HG03439 (cell line): Measurements from ENCODE around the gene SLC9A8.

Experiments
- ATAC-seq: cut with Tn5 transposase; IDR thresholded peaks from one replicate; pipeline ENCODE4 v1.9.1; 2021; ENCODE audit warnings: mild to moderate bottlenecking, moderate library complexity; ENCODE audit not compliant: unreplicated experiment

Gene SLC9A8

GRCh38 chr20:49913399-49914047, 100.9 kb downstream of the SLC9A8 start:
- no peak for ATAC-seq

GRCh38 chr20:49914310-49915117, 101.9 kb downstream of the SLC9A8 start:
- ATAC-seq: no peak

DNA sequence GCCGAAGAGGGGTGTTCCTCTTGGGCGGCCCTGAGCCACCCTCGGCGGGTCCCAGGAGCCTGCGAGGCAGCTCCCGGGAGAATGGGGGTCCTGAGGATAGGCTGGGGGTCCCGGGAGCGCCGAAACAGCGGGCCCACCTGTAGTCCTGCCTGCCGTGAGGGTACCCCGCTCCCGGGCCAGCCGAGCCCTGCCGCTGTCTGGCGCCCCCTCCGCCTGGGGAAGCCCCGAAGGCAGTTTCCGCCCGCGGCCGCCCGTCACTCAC, 102.4 kb downstream of the SLC9A8 start:
- ATAC-seq: no peak

- ATAC-seq: peak; percentile 84
Observed at GRCh38 chr20:49915380-49916145, 102.9 kb downstream of the SLC9A8 start, which contains the start of gene SPATA2. TSS of gene SPATA2 (minus strand) at chr20:49915529. CDS start at chr20:49908490, 7,039 bp downstream.

DNA sequence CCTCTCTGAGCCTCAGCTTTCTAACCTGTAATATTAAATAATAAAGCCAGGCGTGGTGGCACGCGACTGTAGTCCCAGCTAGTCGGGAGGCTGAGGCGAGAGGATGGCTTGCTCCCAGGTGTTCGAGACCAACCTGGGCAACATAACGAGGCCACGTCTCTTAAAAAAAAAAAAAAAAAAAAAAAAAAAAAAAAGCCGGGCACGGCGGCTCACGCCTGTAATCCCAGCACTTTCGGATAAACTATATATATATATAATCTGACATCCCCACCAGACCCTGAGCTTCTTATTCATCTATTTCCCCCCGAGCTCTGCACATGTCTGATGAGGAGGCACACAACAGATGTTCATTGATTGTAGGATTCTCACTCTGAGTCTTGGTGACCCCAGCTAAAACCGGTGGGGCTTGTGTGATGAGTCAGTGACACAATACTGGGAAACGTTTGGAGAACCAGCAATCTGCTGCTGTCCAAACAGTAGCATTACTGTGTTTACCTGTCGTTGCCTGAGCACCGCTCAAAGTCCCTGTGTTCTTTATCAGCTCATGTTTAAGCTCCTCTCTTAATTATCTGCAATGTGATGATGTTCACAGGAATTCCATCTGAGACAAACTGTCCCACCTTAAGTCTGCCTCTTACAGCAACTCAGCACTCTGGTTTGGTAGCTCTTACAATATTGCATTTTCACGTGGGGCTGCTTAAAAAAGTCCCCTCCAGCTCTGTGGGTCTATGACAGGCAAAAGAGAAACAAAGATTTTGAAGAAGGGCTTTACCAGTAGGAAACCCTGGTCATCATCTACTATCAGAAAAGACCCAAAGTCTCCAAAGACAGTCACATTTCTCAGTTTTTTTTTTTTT, 103.7 kb downstream of the SLC9A8 start:
- ATAC-seq: no peak

DNA sequence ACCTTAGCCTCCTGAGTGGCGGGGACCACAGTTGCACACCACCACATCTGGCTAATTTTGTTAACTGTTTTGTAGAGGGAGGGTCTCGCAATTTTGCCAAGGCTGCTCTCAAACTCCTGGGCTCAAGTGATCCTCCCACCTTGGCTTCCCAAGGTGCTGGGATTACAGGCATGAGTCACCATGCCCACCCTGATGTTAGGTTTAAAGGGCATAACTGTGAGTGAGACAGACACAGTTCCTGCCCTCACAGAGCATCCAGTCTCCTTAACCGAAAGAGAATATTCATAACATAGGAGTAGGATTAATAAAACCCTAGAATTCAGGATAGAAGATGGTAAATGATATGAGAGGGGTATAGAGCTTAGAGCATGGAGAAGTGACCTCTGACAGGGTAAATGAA, 105.8 kb downstream of the SLC9A8 start:
- no peak for ATAC-seq

GRCh38 chr20:49919009-49919408, 106.4 kb downstream of the SLC9A8 start:
- no peak for ATAC-seq

DNA sequence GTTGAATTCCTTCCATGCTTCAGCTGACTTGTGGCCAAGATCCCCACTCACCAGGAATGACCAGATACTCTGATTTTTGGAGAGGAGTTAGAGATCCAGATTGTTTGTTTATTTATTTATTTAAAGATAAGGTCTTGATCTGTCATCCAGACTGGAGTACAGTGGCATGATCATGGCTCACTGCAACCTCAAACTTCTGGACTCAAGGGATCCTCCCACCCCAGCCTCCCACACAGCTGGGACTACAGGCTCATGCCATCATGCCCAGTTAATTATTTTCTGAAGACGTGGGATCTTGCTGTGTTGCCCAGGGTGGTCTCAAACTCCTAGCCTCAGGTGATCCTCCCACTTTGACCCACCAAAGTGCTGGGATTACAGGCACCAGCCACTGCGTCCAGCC, 106.8 kb downstream of the SLC9A8 start:
- ATAC-seq: no peak

- no peak for ATAC-seq
Observed at GRCh38 chr20:49924247-49924646, 111.6 kb downstream of the SLC9A8 start.

GRCh38 chr20:49925901-49926454, 113.3 kb downstream of the SLC9A8 start:
- no peak for ATAC-seq

GRCh38 chr20:49928411-49929141, 115.9 kb downstream of the SLC9A8 start:
- no peak for ATAC-seq

DNA sequence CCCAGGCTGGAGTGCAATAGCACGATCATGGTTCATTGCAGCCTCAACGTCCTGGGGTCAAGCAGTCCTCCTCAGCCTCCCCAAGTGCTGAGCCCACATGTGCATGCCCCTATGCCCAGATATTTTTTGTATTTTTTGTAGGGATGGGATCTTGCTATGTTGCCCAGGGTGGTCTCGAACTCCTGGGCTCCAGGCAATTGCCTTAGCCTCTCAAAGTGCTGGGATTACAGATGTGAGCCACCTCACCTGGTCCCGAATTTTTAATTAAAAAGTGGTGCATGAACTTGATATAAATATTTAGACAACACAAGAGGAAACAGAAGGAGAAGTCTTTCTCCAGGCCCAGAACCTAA, 116.5 kb downstream of the SLC9A8 start:
- no peak for ATAC-seq

DNA sequence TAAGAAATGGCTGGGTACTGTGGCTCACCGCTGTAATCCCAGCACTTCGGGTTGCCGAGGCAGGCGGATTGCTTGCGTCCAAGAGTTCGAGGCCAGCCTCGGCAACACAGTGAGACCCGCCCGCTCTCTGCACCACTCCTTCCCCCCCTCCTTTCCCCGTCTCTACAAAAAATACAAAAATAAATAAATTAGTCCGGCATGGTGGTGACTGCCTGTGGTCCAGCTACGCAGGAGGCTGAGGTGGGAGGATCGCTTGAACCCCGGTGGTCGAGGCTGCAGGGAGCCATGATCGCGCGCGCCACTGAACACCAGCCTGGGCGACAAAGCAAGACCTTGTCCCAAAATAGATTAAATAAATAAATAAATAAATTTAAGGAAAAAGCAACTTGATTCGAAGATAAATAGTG, 123.1 kb downstream of the SLC9A8 start:
- peak; percentile 3 for ATAC-seq

DNA sequence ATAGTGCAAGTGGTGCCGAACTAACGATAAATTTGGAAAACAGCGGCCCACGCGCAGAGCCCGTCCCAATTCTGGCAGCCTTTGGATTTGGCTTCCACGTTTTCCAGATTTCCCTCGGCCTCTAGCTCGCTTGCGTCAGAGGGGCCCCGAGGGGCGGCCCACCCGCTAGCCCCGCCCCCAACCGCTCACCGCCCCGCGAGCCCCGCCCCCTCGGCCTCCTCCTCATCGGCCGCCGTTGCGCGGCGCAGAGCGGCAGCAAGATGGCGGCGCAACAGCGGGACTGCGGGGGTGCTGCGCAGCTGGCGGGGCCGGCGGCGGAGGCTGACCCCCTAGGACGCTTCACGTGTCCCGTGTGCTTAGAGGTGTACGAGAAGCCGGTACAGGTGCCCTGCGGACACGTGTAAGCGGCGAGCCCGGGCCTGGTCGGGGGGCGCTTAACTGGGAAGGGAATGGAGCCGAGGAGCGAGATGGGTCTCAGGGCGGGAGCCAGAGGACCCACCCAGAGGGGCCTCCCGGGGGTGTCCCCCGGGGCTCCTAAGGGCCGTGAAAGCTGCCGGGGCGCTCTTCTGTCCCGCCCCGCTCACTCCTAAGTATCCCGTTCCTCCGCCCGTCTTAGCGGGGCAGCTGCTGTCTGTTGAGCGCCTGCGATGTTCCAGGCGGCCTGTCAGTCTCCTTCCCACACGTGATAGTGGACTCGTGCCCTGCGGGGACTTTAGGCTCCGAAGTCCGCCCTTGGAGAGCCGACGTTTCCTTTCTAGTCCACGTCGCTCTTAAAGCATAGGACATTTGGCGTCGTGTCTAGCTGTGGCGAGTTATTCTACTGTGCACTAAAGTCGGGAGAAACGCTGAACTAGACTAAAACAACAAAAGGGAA, 123.8 kb downstream of the SLC9A8 start, which contains the start of gene RNF114:
RNF114 (plus strand) TSS at position 245 of the 874 bp plus-strand sequence; CDS start at position 261, 16 bp downstream.
- peak; percentile 62 for ATAC-seq

GRCh38 chr20:49937027-49937929, 124.7 kb downstream of the SLC9A8 start:
- no peak for ATAC-seq

- ATAC-seq: no peak
Observed at GRCh38 chr20:49938173-49939163, 125.8 kb downstream of the SLC9A8 start.

DNA sequence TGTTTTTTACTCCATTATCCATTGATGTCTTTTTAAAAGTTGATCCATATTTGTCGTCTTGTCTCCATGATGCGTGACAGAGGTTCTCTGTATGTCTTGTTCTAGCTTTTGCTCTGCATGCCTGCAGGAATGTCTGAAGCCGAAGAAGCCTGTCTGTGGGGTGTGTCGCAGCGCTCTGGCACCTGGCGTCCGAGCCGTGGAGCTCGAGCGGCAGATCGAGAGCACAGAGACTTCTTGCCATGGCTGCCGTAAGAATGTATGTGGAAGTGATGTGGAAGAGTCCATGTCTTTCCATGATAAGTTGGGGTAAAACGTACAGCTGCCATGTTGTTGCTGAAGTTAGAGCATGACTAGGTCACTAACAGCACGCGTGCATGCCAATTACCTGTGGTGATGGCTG, 128.8 kb downstream of the SLC9A8 start:
- no peak for ATAC-seq
